Suprapubic skin (tissue), 4 donors: ENCODE data around the gene KNTC1.

ENCODE experiments used
- CTCF ChIP-seq, 2 donors: fragments of 200-600 bp in 1 of 2; fragments of 450-650 bp in 1 of 2; sonication (generic) in 1 of 2; IDR thresholded peaks; one replicate each; pipeline ENCODE4 v1.5.1; 2016 to 2019; ENCODE audit warnings: antibody characterized with exemption in 2 of 2, mild to moderate bottlenecking in 1 of 2, moderate library complexity in 1 of 2
- EP300 ChIP-seq: sonication (generic); formaldehyde crosslinking; IDR thresholded peaks from one replicate; pipeline ENCODE4 v1.6.1; 2017; ENCODE audit warnings: antibody characterized with exemption
- POLR2A ChIP-seq, 2 donors: fragments of 450-650 bp; IDR thresholded peaks; one replicate each; pipeline ENCODE4 v1.6.1; 2017; ENCODE audit warnings: antibody characterized with exemption in 2 of 2, mild to moderate bottlenecking in 2 of 2, moderate library complexity in 2 of 2
- POLR2AphosphoS5 ChIP-seq, 3 donors: sonication (generic); formaldehyde crosslinking; IDR thresholded peaks; one replicate each; pipeline ENCODE4 v1.6.1; 2017; ENCODE audit warnings: antibody characterized with exemption in 3 of 3

GRCh38 chr12:122659579-122659978 is 132.5 kb downstream of the KNTC1 start:
- TF ChIP-seq CTCF (IDR thresholded peaks at IDR 0.05) (no peak), POLR2A (IDR thresholded peaks at IDR 0.05) (no peak), EP300 (no peak), POLR2AphosphoS5 (IDR thresholded peaks at IDR 0.05) (no peak)
